ENCODE measurements around the gene FGF18.

DNA sequence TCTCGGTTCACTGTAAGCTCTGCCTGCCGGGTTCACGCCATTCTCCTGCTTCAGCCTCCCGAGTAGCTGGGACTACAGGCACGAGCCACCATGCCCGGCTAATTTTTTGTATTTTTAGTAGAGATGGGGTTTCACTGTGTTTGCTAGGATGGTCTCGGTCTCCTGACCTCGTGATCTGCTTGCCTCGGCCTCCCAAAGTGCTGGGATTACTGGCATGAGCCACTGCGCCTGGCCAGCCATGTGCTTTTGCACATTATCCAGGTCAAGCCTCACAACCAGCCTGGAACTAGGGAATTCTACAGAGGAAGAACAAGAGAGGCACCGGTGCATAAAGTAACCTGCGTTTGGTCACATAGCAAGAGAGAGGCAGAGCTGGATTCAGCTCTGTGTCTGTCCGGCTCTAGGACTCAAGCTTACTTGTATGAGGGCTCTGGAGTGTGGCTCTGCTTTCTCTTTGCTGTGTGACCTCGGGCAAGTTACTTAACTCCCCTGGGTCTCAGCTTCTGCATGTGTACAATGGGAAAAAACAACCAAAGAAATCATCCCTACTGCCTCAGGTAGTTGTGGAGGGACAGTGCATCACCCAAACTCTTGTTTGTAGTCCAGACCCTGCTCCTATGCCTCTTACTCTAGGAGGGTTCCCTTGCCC is 6.3 kb downstream of the FGF18 start:
- TF ChIP-seq, protein P1, sequence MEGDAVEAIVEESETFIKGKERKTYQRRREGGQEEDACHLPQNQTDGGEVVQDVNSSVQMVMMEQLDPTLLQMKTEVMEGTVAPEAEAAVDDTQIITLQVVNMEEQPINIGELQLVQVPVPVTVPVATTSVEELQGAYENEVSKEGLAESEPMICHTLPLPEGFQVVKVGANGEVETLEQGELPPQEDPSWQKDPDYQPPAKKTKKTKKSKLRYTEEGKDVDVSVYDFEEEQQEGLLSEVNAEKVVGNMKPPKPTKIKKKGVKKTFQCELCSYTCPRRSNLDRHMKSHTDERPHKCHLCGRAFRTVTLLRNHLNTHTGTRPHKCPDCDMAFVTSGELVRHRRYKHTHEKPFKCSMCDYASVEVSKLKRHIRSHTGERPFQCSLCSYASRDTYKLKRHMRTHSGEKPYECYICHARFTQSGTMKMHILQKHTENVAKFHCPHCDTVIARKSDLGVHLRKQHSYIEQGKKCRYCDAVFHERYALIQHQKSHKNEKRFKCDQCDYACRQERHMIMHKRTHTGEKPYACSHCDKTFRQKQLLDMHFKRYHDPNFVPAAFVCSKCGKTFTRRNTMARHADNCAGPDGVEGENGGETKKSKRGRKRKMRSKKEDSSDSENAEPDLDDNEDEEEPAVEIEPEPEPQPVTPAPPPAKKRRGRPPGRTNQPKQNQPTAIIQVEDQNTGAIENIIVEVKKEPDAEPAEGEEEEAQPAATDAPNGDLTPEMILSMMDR (IDR thresholded peaks at IDR 0.05) = no peak
- TF ChIP-seq POLR2A (IDR thresholded peaks at IDR 0.05) = no peak
